Activated CD4-positive, alpha-beta T cell treated with anti-CD3 and anti-CD28 coated beads for 4 hours (primary cell): ENCODE data around the gene TFDP2.
"Not testable (repeated sequence)": the region's sequence is repeated elsewhere in the genome, so short reads cannot be mapped to it uniquely, and the experiment has no call there.

Experiments
- DNase-seq, 2 donors: peaks; one replicate each; pipeline ENCODE4 v3.0.0-alpha.2; 2020

The TFDP2 gene

GRCh38 chr3:141920701-141921100 is 228.6 kb downstream of the TFDP2 start:
- DNase-seq, result no peak

GRCh38 chr3:141915766-141916165 is 233.6 kb downstream of the TFDP2 start:
- no peak for DNase-seq

DNA sequence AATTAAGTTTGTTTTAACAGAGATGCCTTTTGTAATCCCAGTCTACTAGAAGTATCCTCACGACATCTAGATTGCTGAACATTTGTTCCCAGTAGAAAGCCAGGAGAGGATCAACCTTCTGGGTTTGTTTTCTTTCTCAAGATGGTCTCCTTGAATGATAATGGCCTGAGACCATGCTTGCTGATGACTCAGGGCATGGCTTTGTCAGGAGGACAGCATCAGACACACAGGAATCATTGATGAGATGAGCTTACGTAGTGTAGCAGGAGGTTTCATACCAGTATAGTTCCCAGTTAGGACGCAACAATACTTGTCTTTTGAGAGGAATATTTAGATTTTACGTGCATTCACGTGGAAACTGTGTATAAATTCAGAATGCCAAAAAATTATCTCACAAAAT is 234.3 kb downstream of the TFDP2 start:
- no peak for DNase-seq

GRCh38 chr3:141914311-141914710 is 235.0 kb downstream of the TFDP2 start:
- DNase-seq, result no peak

- peak; percentile 44 to 54 for DNase-seq
Observed at GRCh38 chr3:141913150-141913811, 236.1 kb downstream of the TFDP2 start.

DNA sequence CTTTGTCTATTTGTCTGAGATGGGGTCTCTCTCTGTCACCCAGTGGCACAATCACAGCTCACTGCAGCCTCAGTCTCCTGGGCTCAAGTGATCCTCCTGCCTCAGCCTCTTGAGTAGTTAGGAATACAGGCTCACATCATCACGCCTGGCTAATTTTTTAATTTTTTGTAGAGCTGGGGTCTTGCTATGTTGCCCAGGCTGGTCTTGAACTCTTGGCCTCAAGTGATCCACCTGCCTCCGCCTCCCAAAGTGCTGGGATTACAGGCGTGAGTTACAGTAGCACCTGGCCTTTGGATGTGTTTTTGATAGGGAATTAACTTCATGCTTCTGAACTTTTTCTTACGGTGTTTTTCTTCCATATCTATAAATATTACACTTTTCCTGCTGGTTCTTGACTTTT is 239.4 kb downstream of the TFDP2 start:
- not testable (repeated sequence) for DNase-seq

DNA sequence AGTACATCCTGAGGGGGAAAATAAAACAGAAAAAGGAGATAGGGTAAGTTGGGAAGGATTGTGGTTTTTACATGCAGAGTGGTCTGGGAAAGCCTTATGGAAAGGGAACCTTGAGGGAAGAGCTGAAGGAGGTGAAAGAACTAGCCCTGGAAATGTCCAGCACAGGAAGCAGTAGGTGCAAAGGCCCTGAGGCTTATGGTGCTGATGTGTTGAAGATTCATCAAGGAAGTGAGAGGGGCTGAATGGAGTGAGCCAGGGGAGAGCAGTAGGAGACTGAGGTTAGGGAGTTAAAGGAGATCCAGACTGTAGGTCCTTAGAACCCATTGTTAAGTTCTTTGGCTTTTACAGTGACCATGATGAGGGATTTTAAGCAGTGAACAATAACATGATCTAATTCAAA is 239.9 kb downstream of the TFDP2 start:
- no peak for DNase-seq

GRCh38 chr3:141905129-141905528 is 244.2 kb downstream of the TFDP2 start:
- no peak for DNase-seq

GRCh38 chr3:141904203-141904602 is 245.1 kb downstream of the TFDP2 start:
- DNase-seq, result no peak

GRCh38 chr3:141901914-141902313 is 247.4 kb downstream of the TFDP2 start:
- no peak for DNase-seq

- DNase-seq, result no peak
Observed at GRCh38 chr3:141900343-141900742, 249.0 kb downstream of the TFDP2 start.

DNA sequence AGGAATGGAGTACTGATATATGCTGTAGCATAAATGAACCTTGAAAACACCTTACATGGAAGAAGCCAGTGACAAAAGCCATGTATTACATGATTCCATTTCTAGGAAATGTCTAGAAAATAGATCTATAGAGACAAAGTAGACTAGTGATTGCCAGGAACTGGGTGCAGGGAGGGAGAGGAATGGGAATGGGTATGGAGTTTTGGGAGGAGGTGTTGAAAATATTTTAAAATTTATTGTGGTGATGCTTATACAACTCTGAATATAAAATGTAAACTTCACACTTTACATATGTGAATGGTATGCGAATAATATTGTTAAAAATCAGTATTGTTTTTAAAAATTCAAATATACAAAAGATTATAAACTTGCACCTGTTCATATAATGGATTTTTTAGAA is 250.4 kb downstream of the TFDP2 start:
- no peak for DNase-seq

DNA sequence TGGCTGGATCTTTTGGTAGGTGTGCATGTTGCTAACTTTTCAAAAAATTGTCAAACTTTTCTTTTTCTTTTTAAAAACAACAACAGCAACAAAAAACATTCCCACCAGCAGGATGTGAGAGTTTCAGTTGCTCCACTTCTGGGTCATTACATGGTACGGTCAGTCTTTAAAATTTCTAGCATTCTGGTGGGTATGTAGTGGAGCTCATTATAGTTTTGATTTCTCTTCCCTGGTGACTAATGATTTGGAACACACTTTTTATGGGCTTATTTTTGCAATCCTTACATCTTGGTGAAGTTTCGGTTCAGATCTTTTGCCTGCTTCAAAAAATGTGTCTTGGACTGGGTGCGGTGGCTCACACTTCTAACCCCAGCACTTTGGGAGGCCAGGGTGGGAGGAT is 253.6 kb downstream of the TFDP2 start:
- no peak for DNase-seq

DNA sequence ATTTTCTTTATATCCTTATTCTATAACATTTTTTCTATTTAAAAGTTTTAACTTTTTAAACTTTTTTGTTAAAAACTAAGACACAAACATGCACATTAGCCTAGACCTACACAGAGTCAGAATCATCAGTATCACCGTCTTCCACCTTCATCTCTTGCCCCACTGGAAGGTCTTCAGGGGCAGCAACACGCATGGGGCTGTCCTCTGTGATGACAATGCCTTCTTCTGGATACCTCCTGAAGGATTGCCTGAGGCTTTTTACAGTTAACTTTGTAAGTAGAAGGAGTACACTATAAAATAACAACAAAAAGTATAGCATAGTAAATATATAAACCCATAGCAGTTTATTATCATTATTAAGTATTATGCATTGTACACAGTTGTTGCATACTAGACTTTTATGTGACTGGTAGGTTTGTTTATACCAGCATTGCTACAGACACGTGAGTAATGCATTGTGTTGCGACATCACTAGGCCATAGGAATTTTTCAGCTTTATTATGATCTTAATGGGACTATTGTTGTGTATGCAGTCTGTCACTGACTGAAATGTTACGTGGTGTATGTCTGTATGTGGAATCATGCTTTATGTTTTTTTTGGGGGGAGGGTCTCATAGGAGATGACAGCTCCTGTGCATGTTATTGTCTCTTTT is 254.7 kb downstream of the TFDP2 start:
- no peak for DNase-seq
